Activated T-cell treated with anti-CD3 and anti-CD28 coated beads, Interleukin-2, amount 50 U/mL, for 1 hour (primary cell): ENCODE data around the gene CDK10.
"Not testable (repeated sequence)": the region's sequence is repeated elsewhere in the genome, so short reads cannot be mapped to it uniquely, and the experiment has no call there.

Source experiments
- DNase-seq: peaks from one replicate; pipeline ENCODE4 v3.0.0-alpha.2; 2020

The CDK10 gene

DNA sequence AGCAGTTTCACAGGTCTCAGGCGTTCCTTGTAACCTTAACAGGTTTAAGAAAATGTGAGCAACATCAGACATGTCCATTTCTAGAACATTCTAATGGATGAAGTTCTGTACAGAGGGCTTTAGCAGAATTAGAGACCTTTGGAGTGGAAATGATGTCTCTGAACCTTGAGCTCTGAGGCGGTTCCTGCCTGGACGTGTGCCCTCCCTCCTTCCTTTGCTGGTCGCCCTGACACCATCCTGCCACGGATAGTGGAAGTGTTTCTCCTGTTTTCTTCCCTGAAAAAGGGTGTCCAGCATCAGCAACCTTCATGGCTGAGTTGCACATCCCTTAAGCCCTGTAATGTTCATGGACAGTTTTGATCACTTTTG lies 17.7 kb upstream of the CDK10 start:
- no peak for DNase-seq

DNA sequence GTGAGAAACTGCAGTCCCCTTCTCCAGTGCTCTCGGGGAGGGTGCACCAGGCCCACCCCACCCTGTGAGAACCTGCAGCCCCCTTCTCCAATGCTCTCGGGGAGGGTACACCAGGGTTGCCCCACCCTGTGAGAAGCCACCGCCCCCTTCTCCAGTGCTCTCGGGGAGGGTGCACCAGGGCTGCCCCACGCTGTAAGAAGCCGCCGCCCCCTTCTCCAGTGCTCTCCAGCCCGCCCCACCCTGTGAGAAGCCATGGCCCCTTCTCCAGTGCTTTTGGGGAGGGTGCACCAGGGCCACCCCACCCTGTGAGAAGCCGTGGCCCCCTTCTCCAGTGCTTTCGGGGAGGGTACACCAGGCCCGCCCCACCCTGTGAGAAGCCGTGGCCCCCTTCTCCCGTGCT lies 16.7 kb upstream of the CDK10 start:
- no peak for DNase-seq

DNA sequence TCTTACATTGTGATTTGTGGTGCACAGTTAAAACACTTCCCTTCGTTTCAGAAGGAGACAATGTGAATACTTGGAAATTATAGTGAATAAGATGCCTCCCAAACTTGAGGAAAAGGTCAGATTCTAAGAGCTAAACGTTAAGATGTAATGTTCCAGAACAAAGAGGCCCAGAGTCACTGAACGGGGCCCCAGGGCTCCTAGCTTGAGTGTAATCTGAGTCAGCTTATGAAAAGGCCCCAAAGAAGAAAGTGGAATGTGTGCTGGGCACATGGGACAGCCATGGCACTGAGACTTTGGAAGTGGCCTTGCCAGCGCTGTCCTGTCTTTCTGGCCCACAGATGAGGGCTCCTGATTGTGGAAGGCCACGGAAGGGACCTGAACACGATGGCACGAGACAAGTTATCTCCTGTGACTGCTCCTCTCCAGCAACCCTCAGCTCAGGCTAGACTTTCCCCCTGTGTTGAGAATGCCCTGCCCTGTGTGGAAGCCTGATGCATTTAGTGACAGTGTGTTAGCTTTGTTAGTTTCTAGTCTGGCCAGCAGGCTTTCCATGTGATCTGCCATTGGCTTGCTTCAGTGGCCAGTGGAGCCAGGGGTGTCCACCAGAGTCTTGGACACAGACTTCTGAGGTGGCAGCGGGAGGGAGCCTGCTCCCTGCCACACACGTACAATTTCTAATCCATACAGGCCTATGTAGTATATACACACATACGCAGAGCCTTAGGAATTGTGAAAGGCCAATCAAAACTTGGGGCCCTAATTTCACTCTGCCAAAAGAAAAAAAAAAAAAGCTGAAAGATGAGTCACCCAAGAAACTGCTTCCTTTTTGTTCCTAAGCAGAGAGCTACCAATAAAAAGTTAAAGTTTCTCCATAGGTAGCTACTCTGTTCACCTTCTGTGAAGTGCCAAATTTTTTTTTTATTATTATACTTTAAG lies 15.7 kb upstream of the CDK10 start:
- no peak for DNase-seq

DNA sequence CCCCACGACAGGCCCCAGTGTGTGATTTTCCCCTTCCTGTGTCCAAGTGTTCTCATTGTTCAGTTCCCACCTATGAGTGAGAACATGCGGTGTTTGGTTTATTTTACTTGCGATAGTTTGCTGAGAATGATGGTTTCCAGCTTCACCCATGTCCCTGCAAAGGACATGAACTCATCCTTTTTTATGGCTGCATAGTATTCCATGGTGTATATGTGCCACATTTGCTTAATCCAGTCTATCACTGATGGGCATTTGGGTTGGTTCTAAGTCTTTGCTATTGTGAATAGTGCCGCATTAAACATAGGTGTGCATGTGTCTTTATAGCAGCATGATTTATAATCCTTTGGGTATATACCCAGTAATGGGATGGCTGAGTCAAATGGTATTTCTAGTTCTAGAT lies 14.9 kb upstream of the CDK10 start:
- not testable (repeated sequence) for DNase-seq

DNA sequence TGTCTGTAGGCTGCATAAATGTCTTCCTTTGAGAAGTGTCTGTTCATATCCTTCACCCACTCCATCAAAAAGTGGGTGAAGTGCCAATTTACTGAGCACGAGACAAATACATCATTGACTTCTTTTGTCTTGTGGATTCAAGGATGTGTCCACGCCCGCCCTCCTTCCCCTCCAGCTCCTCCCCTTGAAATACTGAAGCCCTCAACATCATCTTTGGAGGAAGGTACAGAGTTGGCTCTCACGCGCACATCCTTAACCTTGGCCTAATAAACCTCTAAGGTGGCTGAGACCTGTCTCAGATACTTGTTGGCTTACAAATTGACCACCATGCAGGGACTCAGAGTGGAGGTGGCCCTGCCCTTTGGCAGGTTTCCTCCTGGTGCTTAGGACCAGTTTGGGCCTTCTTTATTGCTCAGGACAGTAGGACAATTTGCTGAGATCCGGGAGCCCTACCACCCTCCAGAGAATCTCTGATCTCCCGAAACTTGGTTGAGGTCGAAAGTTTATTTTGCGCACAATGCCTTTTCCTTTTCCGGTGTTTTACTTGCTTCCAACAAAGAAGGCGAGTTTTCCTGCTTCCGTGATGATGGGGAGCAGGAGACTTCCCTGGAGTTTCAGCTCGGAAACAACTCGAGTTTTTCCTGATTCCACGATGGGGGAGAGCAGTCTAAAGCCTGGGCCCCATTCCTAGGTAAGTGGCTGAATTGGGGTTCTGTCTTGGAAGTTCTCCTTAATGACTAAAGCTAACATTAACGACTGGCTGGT lies 14.1 kb upstream of the CDK10 start:
- DNase-seq, result no peak

DNA sequence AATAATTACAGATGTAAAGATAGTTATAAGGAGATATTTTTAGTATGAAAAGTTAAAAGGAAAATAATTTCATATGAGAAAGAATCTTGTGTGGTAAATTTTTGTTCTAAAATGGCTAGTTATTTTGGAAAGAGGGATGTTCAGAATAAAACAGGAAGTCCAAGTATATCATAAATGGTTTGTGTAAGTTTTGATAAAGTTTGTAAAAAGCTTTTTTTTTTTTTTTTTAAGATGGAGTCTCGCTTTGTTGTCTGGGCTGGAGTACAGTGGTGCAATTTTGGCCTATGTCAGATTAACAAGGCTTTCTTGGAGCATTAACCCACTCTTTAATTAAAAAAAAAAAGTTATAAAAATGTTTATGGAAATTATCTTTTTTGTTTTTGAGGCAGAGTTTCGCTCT lies 8.2 kb upstream of the CDK10 start:
- DNase-seq, result no peak

DNA sequence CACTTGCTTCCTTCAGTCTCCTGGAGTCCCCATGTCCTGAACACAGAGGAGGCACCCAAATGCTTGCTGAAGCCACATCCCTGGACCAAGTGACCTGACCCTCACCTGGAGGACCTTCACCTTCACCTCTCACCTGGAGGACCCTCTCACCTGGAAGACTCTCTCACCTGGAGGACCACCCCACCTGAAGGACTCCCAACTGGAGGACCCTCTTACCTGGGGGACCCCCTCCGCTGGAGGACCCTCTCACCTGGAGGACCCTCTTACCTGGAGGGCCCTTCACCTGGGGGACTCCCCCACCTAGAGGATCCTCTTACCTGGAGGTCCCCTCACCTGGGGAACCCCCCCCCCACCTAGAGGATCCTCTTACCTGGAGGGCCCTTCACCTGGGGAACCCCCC lies 573 bp upstream of the CDK10 start:
- no peak for DNase-seq

DNA sequence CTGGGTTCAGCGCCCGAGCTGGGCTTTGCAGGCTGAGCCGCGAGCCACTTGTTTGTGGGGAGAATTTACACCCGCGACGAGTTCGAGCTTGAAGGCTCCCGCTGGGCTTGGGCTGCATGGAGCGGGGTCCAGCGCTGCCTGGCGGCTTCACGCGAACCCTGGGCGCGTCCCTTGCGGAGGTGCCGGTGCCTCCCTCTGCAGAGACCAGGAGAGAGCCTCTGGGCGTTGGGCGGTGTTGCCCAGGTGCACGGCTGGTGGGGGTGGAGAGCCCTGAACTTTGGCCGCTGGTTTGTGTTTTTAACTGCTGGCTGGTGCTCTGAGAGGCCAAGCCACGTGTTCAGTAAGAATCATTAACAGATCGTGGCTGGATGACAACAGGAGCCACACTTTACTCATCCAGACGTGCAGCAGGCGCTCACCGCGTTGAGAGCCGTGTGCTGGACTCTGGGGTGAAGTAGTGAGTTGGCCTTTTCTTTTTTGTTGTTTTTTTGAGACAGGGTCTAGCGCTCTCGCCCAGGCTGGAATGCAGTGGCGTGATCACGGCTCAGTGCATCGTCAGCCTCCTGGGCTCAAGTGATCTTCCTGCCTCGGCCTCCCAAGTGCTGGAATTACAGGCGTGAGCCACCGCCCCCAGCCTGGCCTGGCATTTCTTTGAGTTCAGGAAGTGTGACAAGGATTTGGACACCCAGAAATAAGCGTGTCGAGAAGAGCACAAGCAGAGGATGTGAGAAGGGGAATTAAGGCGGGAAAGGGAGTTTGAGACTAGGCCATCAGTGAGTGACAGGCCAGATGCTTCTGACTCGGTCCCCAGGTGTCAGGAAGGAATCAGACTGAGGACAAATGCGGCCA lies 827 bp downstream of the CDK10 start:
- no peak for DNase-seq

DNA sequence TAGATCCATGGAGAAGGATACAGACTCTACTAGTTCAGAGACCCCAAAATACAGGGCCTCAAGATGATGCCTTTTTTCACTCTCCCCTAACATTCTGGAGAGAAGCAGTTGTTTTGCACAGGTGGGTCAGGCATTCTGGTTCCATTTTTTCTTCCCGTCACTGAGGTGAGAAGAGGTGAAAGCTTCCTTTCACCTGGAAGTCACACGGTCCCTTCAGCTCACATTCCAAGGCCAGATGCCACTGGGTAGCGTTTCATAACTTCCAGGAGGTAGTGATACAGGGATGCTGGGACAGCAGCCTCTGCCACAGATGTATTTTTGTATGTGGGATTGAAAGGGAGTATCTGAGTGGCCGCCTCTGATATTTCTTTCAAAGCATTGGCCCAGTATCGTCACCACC lies 1.9 kb downstream of the CDK10 start:
- no peak for DNase-seq

DNA sequence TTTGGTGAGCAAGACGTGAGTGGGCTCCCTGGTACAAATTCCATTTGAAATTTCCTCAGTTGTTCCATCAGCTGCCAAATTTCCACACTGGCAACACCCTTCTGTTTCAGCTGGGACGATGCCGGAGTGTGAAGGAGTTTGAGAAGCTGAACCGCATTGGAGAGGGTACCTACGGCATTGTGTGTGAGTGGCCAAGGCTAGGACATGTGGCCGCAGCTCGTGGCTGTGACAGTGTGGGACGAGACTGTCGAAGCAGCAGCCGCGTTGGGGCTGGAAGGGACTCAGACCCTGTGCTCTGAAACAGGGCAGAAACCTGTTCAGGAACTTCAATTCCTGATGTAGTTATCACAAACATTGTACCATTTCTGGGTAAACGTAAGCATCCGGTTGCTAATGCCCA lies 2.7 kb downstream of the CDK10 start:
- no peak for DNase-seq

DNA sequence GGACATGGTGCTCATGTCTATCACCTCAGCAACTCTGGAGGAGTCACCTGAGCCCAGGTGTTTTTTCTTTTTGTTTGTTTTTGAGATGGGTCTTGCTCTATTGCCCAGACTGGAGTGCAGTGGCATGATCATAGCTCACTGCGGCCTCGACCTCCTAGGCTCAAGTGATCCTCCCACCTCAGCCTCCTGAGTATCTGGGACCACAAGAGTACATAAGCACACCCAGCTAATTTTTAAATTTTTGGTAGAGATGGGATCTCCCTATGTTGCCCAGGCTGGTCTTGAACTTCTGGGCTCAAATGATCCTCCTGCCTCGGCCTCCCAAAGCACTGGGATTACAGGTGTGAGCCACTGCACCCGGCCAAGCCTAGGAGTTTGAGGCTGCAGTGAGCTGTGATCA lies 3.1 kb downstream of the CDK10 start:
- DNase-seq, result peak; percentile 2

DNA sequence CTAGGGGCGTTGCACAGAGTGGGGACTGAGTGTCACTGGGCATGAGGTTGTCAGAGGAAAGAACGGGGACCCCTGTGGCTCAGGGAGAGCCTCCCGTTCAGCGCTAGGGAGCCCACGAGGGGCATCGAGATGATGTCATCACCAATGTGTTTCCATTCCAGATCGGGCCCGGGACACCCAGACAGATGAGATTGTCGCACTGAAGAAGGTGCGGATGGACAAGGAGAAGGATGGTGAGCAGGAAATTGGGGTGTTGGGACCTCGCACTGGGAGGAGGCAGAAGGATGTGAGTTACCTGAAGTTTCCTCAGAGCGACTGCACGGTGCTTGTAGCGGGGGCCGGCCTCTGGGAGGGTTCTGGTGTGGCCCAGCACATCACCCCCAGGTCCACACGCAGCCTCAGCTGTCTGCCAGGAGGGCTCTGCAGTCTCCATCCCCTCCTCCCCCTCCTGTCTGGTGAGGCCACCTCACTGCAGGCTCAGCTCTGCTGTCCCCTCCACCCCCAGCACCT lies 4.0 kb downstream of the CDK10 start:
- peak; percentile 6 for DNase-seq

DNA sequence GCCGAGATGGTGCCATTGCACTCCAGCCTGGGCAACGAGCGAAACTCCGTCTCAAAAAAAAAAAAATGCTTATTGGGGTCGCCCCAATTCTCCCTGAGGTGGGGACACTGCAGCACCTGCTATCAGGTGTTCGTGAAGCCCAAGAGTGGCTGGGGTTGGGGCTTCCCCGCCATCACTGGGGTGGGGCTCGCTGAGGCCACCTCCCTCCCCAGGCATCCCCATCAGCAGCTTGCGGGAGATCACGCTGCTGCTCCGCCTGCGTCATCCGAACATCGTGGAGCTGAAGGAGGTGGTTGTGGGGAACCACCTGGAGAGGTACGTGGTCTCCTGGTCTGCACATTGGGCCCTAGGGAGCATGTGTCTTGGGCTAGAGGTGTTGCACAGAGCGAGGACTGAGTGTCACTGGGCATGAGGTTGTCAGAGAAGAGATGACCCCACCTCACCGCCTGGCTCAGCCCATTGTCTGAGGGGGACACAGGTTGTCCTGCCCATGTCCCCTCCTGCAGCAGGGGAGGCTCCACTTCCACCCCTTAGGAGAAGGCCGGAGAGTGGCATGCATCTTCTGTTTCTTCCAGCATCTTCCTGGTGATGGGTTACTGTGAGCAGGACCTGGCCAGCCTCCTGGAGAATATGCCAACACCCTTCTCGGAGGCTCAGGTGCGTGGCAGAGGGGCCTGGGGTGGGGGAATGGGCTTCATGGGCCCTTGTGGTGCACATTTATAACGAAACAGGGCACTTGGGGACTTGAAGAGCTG lies 4.9 kb downstream of the CDK10 start:
- DNase-seq, result peak; percentile 13

DNA sequence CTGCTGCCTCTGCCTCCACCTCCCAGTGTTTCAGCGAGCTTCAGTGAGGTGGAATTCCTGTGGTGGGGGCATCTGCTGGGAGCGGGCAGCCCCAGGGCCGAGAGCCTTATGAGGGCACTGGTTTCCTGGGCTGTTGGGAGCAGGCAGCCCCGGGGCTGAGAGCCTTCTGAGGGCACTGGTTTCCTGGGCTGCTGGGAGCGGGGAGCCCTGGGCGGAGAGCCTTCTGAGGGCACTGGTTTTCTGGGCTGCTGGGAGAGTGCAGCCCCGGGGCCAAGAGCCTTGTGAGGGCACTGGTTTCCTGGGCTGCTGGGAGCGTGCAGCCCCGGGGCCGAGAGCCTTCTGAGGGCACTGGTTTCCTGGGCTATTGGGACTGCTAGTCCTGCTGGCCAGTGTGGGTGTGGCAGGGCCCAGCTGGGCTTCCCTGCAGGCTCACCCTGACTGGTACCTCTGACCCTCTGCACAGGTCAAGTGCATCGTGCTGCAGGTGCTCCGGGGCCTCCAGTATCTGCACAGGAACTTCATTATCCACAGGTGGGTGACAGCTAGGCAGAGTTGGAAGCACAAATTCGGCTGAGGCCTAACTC lies 5.6 kb downstream of the CDK10 start:
- DNase-seq, result peak; percentile 14

DNA sequence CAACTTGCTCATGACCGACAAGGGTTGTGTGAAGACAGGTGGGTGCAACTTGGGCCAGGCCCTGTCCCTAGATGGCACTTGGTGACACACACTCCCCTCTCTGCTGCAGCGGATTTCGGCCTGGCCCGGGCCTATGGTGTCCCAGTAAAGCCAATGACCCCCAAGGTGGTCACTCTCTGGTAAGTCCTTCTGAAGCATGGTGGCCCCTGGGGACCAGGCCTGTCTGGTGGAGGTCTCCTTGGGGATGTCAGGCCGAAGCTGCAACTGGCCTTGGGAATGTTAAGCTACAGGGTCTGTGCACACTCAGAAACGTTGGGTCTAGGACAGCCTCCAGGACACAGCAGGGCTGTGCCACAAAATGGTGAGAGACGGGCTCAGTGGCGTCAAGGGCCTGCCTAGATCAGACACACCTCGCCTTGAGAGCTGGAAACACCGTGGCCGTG lies 6.8 kb downstream of the CDK10 start:
- peak; percentile 14 for DNase-seq

DNA sequence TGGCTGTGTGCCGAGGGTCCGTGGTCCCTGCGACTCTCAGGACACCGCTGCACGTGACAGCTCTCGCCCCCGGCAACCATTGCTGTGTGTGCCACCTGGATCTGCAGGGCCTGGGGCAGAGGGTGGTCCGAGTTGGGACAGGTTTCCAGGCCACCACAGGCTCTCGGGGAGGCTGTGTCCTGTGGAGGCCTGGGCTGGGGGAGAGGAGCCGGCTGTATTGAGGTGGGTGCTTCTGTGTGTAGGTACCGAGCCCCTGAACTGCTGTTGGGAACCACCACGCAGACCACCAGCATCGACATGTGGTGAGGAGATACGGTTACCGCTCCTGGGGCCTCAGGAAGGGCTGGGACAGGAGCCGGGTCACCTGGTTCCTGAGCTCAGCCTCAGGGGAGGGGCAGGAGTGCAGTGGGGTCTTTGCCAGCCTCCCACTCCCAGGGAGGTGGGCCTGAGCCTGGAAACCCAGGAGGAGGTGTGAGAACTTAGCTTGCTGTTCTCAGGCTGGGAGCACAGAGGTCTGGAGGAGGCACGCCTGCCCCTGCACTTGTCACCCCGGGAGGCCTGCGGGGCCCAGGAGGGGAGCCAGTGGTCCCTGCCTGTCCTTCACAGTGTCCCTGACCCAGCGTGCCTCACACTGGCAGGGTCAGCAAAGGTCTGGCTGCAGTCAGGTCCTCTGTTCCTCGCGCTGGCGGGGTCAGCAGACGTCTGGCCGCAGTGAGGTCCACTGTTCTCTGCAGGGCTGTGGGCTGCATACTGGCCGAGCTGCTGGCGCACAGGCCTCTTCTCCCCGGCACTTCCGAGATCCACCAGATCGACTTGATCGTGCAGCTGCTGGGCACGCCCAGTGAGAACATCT lies 7.7 kb downstream of the CDK10 start:
- DNase-seq, result peak; percentile 18

DNA sequence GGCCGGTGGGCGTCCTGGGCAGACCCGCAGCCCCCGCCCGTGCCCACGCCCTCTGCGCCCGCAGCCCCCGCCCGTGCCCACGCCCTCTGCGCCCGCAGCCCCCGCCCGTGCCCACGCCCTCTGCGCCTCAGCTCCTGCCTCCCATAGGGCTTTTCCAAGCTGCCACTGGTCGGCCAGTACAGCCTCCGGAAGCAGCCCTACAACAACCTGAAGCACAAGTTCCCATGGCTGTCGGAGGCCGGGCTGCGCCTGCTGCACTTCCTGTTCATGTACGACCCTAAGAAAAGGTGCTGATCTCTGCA lies 8.2 kb downstream of the CDK10 start:
- DNase-seq, result not testable (repeated sequence)

DNA sequence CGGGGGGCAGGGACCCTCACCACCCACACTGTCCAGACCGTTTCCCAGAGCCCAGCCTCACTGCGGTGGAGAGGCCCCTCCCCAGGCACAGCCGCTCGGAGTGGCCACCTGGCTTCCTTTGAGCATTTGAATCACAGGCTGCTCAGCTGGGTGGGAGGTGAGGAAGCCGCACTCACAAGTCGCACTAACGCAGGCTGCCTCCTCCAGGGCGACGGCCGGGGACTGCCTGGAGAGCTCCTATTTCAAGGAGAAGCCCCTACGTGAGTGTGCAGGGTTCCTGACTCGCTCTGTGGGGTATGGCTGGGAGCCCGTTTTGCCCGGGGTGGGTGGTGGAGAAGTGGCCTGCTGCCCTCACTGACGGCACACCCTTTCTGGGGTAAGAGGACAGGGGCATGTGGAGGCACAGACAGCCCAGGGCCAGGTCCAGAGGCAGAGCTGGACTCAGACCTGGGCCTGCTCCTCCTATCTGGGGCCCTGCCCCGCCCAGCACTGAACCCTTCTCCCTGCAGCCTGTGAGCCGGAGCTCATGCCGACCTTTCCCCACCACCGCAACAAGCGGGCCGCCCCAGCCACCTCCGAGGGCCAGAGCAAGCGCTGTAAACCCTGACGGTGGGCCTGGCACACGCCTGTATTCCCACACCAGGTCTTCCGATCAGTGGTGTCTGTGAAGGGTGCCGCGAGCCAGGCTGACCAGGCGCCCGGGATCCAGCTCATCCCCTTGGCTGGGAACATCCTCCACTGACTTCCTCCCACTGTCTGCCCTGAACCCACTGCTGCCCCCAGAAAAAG lies 8.8 kb downstream of the CDK10 start:
- DNase-seq, result no peak

DNA sequence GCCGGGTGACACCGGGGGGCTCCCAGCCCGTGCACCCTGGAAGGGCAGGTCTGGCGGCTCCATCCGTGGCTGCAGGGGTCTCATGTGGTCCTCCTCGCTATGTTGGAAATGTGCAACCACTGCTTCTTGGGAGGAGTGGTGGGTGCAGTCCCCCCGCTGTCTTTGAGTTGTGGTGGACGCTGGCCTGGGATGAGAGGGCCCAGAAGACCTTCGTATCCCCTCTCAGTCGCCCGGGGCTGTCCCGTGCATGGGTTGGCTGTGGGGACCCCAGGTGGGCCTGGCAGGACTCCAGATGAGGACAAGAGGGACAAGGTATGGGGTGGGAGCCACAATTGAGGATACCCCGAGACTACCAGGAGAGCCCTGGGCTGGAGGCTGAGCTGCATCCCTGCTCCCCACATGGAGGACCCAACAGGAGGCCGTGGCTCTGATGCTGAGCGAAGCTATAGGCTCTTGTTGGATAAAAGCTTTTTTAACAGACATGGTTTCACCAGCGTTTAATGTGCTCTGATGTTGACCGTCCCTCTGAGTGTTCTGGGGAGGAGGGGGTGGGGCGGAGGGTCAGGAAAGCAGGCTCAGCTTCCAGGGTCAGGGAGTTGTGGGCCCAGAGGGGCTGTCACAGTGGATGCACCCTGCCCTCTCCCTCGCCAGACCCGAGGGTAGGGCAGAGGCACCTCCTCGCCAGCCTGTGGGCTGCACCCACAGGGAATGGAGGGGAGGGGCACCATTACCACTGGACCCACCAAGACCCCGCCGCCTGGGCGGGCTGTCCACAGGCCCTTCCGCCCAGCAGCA lies 9.6 kb downstream of the CDK10 start:
- no peak for DNase-seq
